Mammary epithelial cell (primary cell): Measurements from ENCODE around the gene YIF1B.

Experiments used
- CTCF ChIP-seq, 2 donors: IDR thresholded peaks in 1 of 2; conservative IDR thresholded peaks in 1 of 2; 2 replicates each; pipeline ENCODE4 v1.5.1; 2011 to 2012; ENCODE audit warnings: inconsistent platforms in 2 of 2, low read length in 2 of 2, mild to moderate bottlenecking in 2 of 2, control low read depth in 1 of 2, low read depth in 1 of 2; ENCODE audit not compliant: insufficient read depth in 1 of 2; ENCODE audit errors: extremely low read depth in 1 of 2
- EZH2 ChIP-seq: IDR thresholded peaks from 2 replicates; pipeline ENCODE4 v1.6.1; 2012; ENCODE audit warnings: low read length, inconsistent platforms, borderline replicate concordance

GRCh38 chr19:38358071-38358470 is 42.3 kb upstream of the YIF1B start:
- TF ChIP-seq EZH2: no peak
- no peak for TF ChIP-seq CTCF (conservative IDR thresholded peaks at IDR 0.05 in 1 of 2, IDR thresholded peaks at IDR 0.05 in 1 of 2; ENCODE audit: extremely low read depth in 1 of 2, insufficient read depth in 1 of 2, low read depth in 1 of 2, low read length in 2 of 2)
